Measurements from ENCODE around the gene KRT7. TPM values are rescaled to one million over a fixed set of nuclear protein-coding genes. Genes with fewer than 3 reads are reported as not detected.

KRT7 gene
- total and polyA plus RNA-seq, 9 of the 15 experiments (the other 6 are each of a cell fraction or from before 2014, with no cell fraction given), result 1.4 TPM; not detected in 8

GRCh38 chr12:52184813-52185212 is 48.2 kb upstream of the KRT7 start:
- H3K79me2 ChIP-seq (ENCODE audit: control insufficient read depth, insufficient read depth, low read length), result no peaks in the 10 kb centered on the region
- H3K4me2 ChIP-seq (ENCODE audit: insufficient read depth, low read length), result no peak overlapping the region
- WGBS (ENCODE audit: insufficient coverage, low coverage, missing lambda C conversion rate), result 3% methylated on average over 6 of the region's 6 CpGs
- H3K27me3 ChIP-seq (ENCODE audit: control insufficient read depth in 2 of 2, insufficient read depth in 2 of 2, low read length in 2 of 2), result peaks cover 5 to 47% of the 10 kb centered on the region in 2 experiments; a peak in 3 of 5 replicates
- no peaks in the 10 kb centered on the region; a peak in 1 of 5 replicates for H3K4me1 ChIP-seq (replicated peaks in 1 of 2; ENCODE audit: control insufficient read depth in 2 of 2, insufficient read depth in 2 of 2, low read length in 2 of 2)
- H3K9me1 ChIP-seq (ENCODE audit: control insufficient read depth, insufficient read depth, low read length), result no peaks in the 10 kb centered on the region
- CTCF ChIA-PET (ENCODE audit: low intra/inter-chr PET ratio), result no interaction called here
- BruUV-seq (replicated peaks), result no TSS peak
- ATAC-seq, result no peak
- H4K20me1 ChIP-seq (replicated peaks; ENCODE audit: control insufficient read depth, insufficient read depth, low read length), result peaks cover 22% of the 10 kb centered on the region; the same call in 1 of the 2 replicates
- in situ Hi-C loops (cut with MboI), result no loop called here
- no peak overlapping the region for H2AFZ ChIP-seq (ENCODE audit: low read depth, low read length)
- intact Hi-C loops (cut with micrococcal nuclease), result loop anchor here (2.0 kb wide), 1 partner anchor 16 kb away; no protein-coding TSS in a partner anchor
- H3K9me3 ChIP-seq (replicated peaks; ENCODE audit: control insufficient read depth, insufficient read depth, low read depth, low read length), result no peaks in the 10 kb centered on the region
- H3K27ac ChIP-seq (ENCODE audit: extremely low read depth, low read depth, low read length), result no peak overlapping the region
- no peak overlapping the region for H3K4me3 ChIP-seq
- FAIRE-seq, result no peak
- POLR2A ChIA-PET, result interaction anchor here (0.9 to 1.0 kb wide), 2 partner anchors 14 to 17 kb away, joined by 3 to 4 read pairs; no protein-coding TSS in a partner anchor
- no peaks in the 10 kb centered on the region for H3K36me3 ChIP-seq (ENCODE audit: control insufficient read depth, insufficient read depth, low read length)
- no peak overlapping the region for H3K9ac ChIP-seq (ENCODE audit: insufficient read depth in 1 of 2, low read depth in 2 of 2, low read length in 2 of 2)
- no peak for DNase-seq (ENCODE audit: extremely low read depth in 1 of 4, low spot score in 3 of 4)
- no peak for TF ChIP-seq MITF (IDR thresholded peaks at IDR 0.05)
- TF ChIP-seq EP400 (IDR thresholded peaks at IDR 0.05), result no peak
- no peak for TF ChIP-seq ZBTB26 (CRISPR knock-in tag; IDR thresholded peaks at IDR 0.05)
- no peak for TF ChIP-seq TAL1 (IDR thresholded peaks at IDR 0.05)
- TF ChIP-seq CHAMP1 (IDR thresholded peaks at IDR 0.05), result no peak
- TF ChIP-seq NRF1 (conservative IDR thresholded peaks at IDR 0.05 in 1 of 2, IDR thresholded peaks at IDR 0.05 in 1 of 2), result no peak
- no peak for TF ChIP-seq MLLT1 (IDR thresholded peaks at IDR 0.05)
- no peak for TF ChIP-seq PCBP1 (IDR thresholded peaks at IDR 0.05; ENCODE audit: low read depth, low read length, poor library complexity, severe bottlenecking)
- TF ChIP-seq SAFB (IDR thresholded peaks at IDR 0.05; ENCODE audit: borderline replicate concordance, low read depth, low read length), result no peak
- TF ChIP-seq THRAP3 (IDR thresholded peaks at IDR 0.05; ENCODE audit: borderline replicate concordance), result no peak
- no peak for TF ChIP-seq POLR2H (tag; IDR thresholded peaks at IDR 0.05; ENCODE audit: low read depth)
- TF ChIP-seq SMAD1 (IDR thresholded peaks at IDR 0.05; ENCODE audit: low read depth, low read length, partially characterized antibody), result no peak

All from K562 (cell line).